ENCODE results near the gene NT5DC4.

The NT5DC4 gene

GRCh38 chr2:112687522-112687921 is 33.3 kb upstream of the NT5DC4 start:
- H3K4me1 Mint-ChIP-seq, result peaks cover 20% of the 10 kb centered on the region
- no peaks in the 10 kb centered on the region for H3K9me3 Mint-ChIP-seq
- DNase-seq, result no peak
- H3K27me3 Mint-ChIP-seq (ENCODE audit: low read depth, poor library complexity), result peaks cover 25% of the 10 kb centered on the region
- TF ChIP-seq CTCF (IDR thresholded peaks at IDR 0.05), result no peak
- no peak overlapping the region for H3K4me3 Mint-ChIP-seq
- H3K36me3 Mint-ChIP-seq (ENCODE audit: low read depth), result no peaks in the 10 kb centered on the region
- no peak overlapping the region for H3K27ac Mint-ChIP-seq

GRCh38 chr2:112688086-112688880 is 32.5 kb upstream of the NT5DC4 start:
- Mint-ChIP-seq H3K9me3 (no peaks in the 10 kb centered on the region), H3K36me3 (ENCODE audit: low read depth) (no peaks in the 10 kb centered on the region), H3K27ac (no peak overlapping the region), H3K27me3 (ENCODE audit: low read depth, poor library complexity) (peaks cover 25% of the 10 kb centered on the region), H3K4me3 (no peak overlapping the region), H3K4me1 (peaks cover 24% of the 10 kb centered on the region)
- no peak for TF ChIP-seq CTCF (IDR thresholded peaks at IDR 0.05)
- DNase-seq, result no peak

- DNase-seq, result peak; percentile 34
- H3K9me3 Mint-ChIP-seq, result no peaks in the 10 kb centered on the region
- H3K27ac Mint-ChIP-seq, result no peak overlapping the region
These were observed 29.9 kb upstream of the NT5DC4 start for GRCh38 chr2:112690853-112691401.

GRCh38 chr2:112691881-112692281 is 28.9 kb upstream of the NT5DC4 start:
- Mint-ChIP-seq H3K36me3 (ENCODE audit: low read depth) (no peaks in the 10 kb centered on the region), H3K4me1 (peaks cover 16% of the 10 kb centered on the region), H3K4me3 (no peak overlapping the region), H3K9me3 (no peaks in the 10 kb centered on the region), H3K27me3 (ENCODE audit: low read depth, poor library complexity) (peaks cover 20% of the 10 kb centered on the region), H3K27ac (no peak overlapping the region)
- no peak for TF ChIP-seq CTCF (IDR thresholded peaks at IDR 0.05)
- no peak for DNase-seq

More at GRCh38 chr2:112690853-112691401, 29.9 kb upstream of the NT5DC4 start:
- H3K27me3 Mint-ChIP-seq (ENCODE audit: low read depth, poor library complexity), result peaks cover 16% of the 10 kb centered on the region
- H3K36me3 Mint-ChIP-seq (ENCODE audit: low read depth), result no peaks in the 10 kb centered on the region
- TF ChIP-seq CTCF (IDR thresholded peaks at IDR 0.05), result peak; percentile 33
- no peak overlapping the region for H3K4me3 Mint-ChIP-seq
- peaks cover 16% of the 10 kb centered on the region for H3K4me1 Mint-ChIP-seq

GRCh38 chr2:112692495-112692911 is 28.3 kb upstream of the NT5DC4 start:
- no peak overlapping the region for H3K4me3 Mint-ChIP-seq
- TF ChIP-seq CTCF (IDR thresholded peaks at IDR 0.05), result no peak
- no peak for DNase-seq
- H3K27me3 Mint-ChIP-seq (ENCODE audit: low read depth, poor library complexity), result peaks cover 23% of the 10 kb centered on the region
- H3K36me3 Mint-ChIP-seq (ENCODE audit: low read depth), result no peaks in the 10 kb centered on the region
- no peaks in the 10 kb centered on the region for H3K9me3 Mint-ChIP-seq
- no peak overlapping the region for H3K27ac Mint-ChIP-seq
- H3K4me1 Mint-ChIP-seq, result peaks cover 16% of the 10 kb centered on the region

- TF ChIP-seq CTCF (IDR thresholded peaks at IDR 0.05), result no peak
- peak overlapping the region; percentile 4 for H3K4me3 Mint-ChIP-seq
- H3K27ac Mint-ChIP-seq, result no peak overlapping the region
- DNase-seq, result no peak
- peaks cover 16% of the 10 kb centered on the region for H3K4me1 Mint-ChIP-seq
- no peaks in the 10 kb centered on the region for H3K9me3 Mint-ChIP-seq
- no peaks in the 10 kb centered on the region for H3K36me3 Mint-ChIP-seq (ENCODE audit: low read depth)
- H3K27me3 Mint-ChIP-seq (ENCODE audit: low read depth, poor library complexity), result peaks cover 23% of the 10 kb centered on the region
These were observed 27.9 kb upstream of the NT5DC4 start for GRCh38 chr2:112692918-112693317.
